Stimulated activated CD8-positive, alpha-beta memory T cell treated with anti-CD3 and anti-CD28 coated beads, Interleukin-7, amount 100 ng/mL, for 24 hours (primary cell): ENCODE measurements around the gene NEDD4L.

Experiments
- DNase-seq: peaks from one replicate; pipeline ENCODE4 v3.0.0-alpha.2; 2020; ENCODE audit warnings: low read depth

NEDD4L gene

DNA sequence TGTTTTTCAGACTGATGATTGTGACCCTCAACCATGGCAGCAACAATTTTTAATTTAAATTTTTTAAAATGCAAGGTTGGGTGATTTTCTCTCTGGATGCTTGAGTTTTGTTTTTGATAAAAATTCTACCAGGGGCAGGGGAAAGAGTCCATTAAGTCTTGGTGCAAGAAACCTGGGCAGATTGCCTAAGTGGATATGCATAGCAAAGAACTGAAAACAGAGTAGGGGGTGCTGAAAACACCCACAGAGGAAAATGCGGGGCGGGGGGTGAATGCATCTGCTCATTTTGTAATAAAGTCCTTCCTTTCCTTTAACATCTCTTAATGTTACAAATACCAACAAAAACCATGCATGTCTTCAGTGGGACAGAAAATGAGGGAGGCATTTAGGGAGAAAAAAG, 138.0 kb downstream of the NEDD4L start:
- DNase-seq: no peak

DNA sequence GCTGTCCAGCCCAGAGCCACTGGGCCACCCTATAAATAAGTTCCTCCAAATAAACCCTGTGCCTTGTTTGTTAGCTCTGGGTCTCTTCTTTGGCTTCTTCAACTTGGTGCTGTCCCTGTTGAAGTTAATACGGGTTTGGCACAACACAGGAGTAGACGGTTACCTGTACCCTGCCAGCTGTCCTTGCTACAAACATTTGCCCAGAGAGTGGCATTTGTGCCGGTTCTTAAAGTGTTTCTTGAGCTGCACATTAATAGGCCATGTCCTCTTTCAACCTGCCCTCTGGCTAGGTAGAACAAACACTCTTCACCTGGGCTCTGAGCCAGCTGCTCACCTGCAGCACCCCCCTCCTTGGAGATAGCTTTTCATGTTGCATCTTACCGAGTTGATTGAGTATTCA, 139.2 kb downstream of the NEDD4L start:
- no peak for DNase-seq

DNA sequence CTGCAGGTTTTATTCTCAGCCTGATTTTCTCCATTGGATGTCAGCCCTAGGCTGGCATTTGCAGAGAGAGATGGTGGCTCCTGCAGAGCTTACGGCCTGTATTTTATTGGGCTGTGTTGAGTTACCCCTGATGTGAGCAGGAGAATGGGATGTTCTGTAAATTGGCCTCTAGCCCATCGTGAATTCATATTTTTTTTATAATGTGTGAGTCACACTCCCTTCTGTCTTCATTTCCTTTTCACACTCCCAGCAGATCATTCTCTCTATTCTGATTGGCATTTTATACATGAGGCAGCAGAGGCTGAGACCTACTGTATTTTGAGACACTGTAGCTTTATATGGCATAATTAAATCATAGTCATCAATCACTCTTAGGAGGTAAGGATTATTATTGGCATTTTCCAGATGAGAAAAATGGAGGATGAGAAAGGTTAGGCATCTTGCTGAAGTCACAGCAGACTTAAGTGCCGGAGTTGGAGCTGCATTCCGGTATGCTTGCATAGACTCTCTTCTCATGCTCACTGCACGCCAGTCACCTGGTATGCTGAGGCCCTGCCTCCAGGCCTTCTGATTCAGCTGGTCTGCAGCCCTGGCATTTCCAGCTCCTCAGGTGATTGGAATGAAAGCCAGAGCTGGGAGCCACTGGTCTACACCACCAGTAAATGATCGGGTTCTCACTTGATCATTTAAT, 142.4 kb downstream of the NEDD4L start:
- no peak for DNase-seq

DNA sequence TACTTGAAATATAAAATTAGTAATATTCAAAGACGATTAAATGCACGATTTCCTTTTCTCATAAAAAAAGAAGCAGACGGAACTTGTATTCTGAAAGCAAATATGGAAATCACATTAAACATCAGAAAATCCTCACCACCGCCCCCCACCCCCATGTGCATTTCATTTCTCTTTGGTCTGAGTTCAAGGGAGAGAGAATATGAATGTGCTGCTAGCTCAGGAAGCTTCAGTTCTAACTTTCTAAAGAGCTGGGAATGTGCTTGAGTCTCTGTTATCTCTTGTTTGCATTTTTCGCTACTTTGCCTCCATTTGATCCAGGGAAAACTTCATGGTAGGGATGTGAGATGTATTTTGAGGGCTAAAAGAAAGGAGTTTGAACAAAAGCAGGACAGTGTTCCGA, 143.6 kb downstream of the NEDD4L start:
- no peak for DNase-seq

DNA sequence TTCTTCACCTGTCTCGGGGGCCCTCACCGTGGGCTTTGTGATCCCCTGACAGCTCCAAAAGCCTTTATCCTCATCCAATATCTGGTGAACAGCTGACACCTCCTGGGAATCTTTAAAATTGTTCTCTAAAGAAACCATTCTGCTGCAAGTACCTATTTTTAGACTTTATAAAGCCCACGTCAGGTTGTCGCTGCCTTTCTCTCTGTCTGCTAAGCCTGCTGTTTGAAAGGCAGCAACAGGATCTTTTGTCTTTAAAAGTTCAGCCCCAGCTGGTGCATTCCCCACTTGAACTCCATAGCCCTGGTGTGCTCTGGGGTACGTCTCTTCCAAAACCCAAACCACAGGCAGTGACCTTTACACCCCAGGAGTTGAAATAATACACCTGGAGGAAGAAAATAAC, 145.0 kb downstream of the NEDD4L start:
- DNase-seq: no peak

DNA sequence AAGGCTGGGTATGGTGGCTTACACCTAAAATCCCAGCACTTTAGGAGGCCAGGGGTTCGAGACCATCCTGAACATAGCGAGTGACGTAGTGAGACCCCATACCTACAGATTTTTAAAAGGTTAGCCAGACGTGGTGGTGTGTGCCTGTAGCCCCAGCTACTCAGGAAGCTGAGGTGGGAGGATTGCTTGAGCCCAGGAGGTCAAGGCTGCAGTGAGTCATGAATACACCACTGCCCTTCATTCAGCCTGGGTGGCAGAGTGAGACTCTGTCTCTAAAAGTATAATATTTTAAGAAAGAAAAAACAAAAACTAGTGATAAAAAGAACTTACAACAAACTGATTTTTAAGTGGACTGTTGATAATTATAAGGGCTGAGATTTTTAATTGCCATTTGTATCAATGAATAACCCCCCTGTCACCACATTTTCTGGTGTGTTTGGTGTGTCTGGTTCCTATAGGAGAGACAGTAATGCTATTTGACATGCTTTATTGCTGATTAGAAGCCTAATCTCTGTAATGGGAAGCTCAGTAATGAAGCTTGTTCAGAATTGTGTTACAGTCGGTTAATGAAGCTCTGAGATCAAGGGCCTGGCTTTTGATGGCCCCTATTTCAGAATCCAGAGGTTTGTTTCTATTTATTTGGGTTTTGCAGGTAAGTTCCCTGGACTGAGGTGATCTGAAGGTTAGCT, 147.0 kb downstream of the NEDD4L start:
- no peak for DNase-seq

DNA sequence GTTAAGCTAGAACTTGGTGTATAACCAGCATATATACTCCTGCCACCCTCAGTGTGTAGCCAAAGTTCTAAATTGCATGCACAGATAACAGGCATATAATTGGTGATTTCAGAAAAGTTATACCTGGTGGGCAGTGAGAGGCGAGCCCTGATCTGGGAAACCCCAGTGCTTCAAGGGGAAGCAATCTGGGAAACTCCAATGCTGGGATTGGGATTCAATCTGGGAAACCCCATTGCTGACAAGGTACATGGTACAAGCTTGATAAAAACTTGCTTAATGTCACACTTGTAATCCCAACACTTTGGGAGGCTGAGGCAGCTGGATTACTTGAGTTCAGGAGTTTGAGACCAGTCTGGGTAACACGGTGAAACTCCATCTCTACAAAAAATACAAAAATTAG, 147.6 kb downstream of the NEDD4L start:
- DNase-seq: no peak

DNA sequence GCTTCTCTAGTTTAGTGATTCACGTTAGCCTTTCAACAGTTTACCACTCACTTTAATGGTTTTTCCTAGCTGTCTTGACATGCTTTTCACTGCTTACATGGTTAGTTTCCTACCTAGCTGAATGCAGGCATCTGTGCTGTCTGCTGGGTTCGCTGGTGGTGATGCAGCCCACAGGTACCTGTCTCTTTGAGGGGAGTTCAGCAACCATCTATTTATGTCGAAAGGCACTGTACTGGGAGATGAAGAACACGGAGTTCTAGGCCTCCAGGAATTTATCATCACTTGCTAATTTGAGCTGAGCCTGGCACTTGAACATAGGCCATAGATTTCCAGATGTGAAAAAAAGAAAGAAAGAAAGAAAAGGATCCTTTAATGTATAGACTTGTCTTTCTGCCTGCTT, 148.5 kb downstream of the NEDD4L start:
- no peak for DNase-seq

DNA sequence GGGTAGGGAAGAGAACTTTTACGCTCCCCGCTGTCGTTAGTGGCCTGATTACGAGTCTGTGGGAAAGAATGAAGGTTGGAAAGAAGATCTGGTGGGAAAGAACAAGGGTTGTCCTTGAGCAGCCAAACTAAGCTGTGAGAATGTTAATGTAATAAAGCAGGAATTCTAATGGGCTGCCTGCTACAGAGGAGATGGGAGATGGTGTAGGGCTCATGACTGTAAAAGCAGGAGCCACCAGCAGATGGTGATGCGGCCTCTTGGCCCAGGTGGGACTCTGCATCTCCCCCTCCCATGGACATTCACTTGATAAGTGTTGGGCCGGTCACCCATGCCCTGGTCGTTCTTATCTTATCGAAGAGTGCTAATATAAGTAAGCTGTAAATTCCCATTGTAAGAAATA, 150.0 kb downstream of the NEDD4L start:
- DNase-seq: no peak

DNA sequence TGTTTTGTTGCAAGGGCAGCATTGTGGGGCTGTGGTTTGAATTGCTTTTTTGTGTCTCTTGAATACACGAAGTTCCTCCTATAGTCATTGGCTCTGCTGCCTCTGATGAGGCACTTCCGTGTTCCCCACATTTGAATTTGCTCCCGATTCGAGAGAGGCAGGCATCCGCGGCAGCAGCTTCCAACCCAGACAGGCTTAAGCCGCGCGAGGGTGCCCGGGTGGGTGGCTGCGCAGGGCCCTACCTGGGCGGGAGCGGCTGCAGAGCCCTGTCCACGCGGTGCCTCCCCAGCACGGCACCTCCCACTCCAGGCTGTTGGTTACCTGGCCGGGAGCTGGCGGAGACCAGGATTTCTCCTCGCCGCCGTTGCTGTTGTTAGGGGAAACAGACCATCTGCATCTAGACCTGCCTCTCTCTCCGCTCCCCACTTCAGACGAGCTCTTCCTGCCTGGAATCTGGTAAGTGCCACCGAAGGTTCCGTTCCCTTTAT, 151.3 kb downstream of the NEDD4L start:
- DNase-seq: no peak

DNA sequence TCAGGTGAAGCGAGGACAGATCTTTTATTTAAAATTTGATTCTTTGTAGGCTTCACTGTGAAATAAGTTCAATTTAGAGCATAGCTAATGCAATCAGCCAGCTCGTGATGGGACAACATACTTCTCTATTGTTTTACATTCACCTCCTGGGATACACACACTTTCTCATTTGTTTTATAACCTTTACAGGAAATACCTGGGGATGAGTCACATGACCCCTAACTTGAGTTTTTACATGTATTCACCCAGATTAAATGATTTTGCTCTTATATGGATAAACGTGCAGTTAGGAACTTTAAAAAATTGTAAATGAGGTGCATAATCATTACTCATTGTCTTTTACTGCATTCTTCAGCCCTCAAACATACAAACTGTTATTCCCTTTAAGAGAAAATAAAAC, 152.1 kb downstream of the NEDD4L start:
- DNase-seq: no peak

DNA sequence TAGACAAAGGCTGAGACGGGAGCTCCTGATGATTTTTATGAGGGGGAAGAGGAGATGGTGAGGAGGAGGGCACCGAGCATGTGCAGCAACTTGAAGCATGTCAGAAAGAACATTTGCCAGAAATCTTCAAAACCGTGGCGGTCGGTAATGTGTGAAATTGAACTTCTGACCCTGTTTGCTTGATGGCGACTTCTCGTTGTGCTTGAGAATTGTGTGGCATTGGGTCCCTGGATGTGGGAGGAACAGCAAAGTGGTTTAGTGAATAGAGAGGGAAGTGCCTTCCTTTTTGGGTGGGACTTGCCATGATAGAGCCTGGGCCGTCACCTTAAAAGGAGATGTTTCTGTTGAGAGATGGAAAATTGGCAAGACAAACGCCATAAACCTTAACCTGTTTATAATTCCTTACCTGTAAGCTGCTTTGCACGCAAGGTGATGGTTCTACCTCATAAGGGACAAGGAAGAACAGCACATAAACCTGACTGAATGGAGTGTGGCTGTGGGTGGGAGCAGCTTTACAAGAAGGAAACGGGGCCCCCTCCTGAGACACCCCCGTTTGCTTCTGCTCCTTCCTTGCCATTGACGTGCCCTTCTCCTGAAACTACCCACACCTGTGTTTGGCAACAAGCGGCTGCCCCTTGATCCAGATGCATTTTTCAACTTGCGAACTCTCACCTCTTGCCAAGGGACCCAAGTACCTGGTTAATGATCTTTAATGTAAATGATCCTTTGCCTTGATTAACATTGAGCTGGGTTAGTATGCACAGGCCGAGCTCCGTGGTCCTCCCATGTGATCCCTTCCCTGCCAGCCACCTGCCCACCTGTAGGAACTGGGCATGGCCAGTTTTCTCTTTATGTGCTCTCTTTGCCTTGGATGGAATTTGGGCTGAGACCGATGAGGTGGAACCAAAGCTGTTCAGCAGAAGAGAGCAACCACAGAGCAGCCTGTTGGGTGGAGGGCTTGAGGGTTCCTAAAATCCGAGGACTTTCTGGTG, 153.2 kb downstream of the NEDD4L start:
- DNase-seq: no peak

DNA sequence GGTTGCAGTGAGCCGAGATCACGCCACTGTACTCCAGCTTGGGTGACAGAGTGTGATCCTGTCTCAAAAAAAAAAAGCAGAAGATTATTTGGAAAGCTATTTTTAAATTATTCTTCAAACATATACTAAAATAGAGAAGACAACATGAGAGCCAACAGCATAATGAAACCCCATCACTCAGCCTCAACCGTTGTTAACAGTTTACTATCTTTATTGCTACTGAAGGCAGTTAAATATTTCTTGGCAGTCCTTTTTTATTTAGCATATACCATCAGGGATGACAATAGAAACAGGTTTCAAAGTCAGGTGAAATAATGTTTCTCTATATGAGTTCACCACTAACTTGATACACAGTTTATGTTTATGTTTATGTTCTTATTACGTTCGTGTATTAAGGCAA, 157.2 kb downstream of the NEDD4L start:
- DNase-seq: no peak

DNA sequence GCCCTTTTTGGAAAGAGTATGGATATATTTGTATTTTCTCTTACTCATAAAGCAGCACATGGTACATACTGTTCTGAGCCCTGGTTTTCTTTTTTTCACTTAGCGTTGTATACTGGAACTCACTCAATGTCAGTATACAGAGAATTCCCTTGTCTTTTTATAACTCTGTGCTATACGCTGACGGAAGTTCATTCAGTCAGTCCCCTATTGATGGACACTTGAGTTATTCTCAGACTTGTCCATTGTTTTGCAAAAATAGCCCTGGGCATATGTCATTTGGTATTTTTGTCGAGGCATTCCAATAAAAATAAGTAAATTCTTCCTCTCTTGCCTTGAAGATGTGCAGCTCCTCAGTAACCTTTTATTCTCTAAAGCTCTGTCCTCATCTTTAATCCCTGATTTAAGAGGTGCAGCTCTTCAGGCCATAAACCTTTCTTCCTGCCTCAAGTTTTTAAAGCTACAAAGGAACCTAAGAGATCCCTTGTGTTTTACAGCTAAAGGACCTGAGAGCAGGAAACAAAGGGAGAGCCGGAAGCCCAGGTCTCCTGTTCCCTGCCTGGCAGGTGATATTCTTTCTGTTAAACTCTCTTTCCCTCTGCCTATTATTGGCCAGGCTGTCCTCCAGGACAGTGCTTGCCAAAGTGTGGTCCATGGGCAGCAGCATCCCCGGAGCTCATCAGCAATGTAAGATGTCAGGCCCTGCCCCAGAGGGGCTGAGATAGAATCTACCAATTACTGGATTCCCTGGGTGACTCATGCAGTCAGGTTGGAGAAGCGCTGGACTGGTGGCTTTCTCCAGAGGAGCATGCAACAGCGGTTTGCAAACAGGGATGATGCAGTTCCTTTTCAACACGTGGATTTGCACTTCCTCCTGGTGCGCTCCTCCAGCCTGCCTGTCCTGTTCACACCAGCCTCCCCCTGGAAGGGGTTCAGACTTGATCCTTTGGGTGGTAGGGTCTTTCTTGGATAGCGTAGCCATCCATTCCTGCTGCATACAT, 158.0 kb downstream of the NEDD4L start:
- DNase-seq: no peak

DNA sequence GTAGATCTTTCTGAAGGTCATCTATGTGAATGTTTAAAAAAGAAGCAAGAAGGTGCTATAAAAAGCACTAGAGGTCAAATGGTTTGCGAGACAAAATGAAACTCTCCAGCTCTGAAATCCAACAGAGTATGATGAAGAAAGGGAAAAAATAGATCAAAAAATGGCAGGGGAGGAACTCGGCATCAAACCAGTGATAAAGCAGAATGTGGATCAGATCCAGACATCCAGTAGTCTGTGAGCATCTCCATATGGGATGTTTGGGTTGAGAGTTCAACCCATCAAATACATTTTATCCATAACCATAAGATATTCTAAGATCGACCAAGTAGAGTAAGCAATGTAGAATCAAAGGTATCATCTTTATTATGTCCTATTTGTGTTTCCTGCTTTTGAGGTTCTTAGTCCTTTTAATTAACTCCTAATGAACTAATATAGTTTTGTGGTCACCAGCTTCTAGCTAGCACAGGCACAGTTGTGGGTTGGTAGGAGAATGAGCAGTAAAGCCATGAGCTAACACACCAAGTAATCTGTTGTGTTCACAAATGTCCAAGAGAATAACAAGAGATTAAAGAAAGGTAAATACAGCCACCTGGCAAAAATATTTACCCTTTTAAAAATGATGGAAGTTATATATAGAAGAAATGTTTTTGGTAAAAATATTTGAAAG, 160.9 kb downstream of the NEDD4L start:
- DNase-seq: no peak

DNA sequence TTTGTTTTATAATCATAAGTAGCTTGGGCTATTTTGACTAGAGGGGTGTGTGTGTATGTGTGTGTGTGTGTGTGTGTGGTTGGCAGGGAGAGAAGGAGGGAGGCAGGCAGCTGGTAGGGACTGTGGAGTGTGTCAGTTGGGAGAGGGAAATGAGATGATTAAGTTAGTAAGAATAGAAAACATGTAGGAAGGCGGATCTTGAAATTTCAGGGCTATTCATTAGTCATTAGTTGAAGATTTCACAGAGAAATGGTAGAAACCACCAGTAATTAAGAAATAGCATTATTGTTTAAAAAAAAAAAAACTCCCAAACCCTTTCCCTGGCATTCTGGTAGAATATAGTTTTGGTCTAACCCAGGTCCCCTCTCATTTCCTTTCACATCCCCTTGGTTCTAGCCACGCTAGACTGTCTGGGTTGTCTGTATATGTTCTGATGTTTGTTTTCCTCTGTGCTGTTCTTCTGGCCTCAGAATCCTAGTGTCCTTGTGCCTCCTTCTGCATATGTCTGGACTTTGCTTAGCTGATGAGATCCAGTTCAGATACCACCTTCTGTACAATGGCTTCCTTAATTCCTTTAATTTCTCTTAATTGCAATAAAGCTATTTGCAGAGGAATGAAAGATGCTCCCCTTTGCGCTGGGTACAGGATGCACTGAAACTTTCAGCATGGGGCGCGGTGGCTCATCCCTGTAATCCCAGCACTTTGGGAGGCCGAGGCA, 161.6 kb downstream of the NEDD4L start:
- DNase-seq: no peak

DNA sequence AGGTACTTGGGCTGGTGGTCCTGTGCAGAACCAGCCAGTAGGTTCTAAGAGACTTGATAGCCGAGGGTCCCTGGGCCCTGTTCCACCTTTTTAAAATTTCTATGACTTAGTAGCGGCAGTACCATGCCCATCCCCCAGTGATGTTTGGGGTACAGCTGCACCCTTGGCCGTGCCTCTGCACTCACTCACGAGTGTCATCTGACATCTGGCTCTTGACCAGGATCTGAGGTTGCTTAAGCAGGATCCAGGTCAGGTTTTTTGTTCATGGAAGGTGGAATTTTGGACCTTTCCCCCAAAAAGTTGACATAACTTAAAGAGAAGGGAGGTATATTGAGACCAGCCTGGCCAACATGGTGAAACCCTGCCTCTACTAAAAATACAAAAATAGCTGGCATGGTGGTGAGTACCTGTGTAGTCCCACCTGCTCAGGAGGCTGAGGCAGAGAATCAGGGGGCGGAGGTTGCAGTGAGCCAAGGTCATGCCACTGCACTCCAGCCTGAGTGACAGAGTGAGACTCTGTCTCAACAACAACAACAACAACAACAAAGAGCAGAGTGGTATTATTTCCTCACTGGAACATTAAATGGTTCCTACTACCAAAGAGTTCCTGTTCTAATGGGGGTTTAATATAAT, 163.6 kb downstream of the NEDD4L start:
- no peak for DNase-seq

DNA sequence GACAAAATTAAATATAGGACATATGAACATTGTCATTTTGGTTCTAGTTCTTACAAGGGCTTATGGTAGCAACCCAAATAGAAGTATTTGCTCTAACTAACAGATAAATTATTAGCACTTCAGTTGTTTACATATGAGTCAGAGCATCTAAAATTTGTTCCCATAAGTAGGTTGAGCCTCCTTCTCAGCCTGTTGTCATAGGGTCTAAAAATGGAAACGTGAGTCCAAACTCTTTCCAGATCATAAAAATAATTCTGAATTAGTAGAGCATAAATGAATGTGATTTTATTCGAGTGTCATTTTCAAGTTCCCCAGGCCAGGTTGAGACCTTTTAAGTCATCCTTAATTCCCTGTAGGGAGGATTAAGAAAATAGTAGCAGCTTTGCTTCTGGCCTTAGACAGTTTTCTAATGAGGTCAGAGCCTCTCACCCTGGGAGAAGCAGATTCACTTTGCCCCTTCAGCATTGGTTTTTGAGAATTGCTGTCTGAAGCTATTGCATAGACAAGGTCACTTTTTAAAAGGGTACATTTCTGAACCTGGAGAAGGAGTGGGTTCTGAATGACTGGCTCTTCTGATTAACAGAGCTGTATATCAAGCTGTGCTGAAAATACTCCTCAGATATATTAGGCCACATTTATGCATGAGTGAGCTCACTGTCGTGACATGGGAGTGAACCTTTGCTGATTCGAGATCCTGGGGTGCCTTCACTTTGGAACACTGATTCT, 164.3 kb downstream of the NEDD4L start:
- DNase-seq: no peak

DNA sequence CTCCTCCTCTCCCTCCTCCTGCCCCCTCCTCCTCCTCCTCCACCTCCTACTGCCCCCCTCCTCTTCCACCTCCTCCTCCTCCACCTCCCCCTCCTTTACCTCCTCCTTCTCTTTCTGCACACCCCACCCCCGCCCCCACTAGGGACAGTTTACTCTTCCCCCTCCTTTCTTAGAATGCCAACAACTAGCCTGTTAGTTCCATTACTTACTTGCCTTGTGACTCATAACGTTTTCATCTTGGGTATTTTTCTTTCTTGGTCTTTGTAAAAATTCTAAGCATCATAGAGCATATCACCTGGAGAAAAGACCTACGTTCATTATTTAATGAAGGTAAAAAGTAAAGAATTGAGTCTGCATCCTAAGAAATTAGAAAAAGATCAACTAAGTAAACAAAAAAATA, 165.3 kb downstream of the NEDD4L start:
- DNase-seq: no peak
